HG03575 (cell line): ENCODE results near the gene HSD17B3.
"Not testable (repeated sequence)": the region's sequence is repeated elsewhere in the genome, so short reads cannot be mapped to it uniquely, and the experiment has no call there.

Source experiments
- ATAC-seq: cut with Tn5 transposase; IDR thresholded peaks from one replicate; pipeline ENCODE4 v1.9.1; 2021; ENCODE audit not compliant: unreplicated experiment, insufficient number of reproducible peaks, low FRiP score; ENCODE audit errors: extremely low read depth

The HSD17B3 gene

GRCh38 chr9:96245399-96245798, 56.6 kb downstream of the HSD17B3 start:
- ATAC-seq = no peak

- no peak for ATAC-seq
Observed at GRCh38 chr9:96243778-96244177, 58.2 kb downstream of the HSD17B3 start.

DNA sequence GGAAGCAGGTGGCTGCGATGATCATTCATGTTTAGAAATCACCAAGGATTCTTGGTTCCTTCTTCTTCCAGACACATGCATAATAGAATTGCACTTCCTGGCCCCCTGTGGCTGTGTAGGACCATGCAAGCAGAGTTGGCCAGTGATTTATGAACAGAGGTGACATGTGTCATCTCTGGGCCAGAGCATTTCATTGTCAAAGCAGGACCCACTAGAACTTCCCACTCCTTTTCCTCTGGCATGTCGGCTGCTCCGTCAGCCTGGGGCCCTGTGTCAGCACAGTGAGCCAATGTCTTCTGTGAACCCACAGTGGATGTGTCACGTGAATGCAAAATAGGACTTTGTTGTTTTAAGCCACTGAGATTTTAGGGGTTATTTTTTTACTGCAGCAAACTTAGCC, 59.2 kb downstream of the HSD17B3 start:
- ATAC-seq = no peak

DNA sequence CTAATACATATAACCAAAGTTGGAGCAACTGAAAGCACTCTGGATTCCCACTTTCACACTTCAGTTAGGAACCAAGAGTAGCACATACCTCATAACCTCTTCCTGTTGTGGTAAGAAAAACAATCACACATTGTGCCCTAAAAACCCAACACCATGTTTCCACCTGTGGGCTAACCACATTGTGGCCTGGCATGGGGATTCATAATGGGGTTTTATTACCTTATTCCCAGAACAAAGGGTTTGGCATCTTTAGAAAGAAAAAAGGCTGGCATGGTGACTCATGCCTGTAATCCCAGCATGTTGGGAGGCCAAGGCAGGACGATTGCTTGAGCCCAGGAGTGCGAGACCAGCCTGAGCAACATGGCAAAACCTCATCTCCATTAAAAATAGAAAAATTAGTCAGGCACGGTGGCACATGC, 60.6 kb downstream of the HSD17B3 start:
- no peak for ATAC-seq

- no peak for ATAC-seq
Observed at GRCh38 chr9:96236854-96237550, 65.0 kb downstream of the HSD17B3 start.

DNA sequence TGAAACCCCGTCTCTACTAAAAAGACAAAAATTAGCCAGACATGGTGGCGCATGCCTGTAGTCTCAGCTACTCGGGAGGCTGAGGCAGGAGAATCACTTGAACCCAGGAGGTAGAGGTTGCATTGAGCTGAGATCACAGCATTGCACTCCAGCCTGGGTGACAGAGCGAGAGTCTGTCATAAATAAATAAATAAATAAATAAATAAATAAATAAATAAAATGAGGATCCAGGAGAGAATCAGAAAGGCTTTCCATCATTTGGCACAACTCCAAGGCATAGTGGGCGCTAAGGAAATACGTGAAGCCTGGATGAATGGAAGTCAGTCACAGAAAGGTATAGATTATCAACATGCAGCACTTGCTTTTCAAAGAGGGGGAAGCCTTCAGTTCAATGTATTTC, 65.6 kb downstream of the HSD17B3 start:
- ATAC-seq = not testable (repeated sequence)

- ATAC-seq = no peak
Observed at GRCh38 chr9:96232539-96233241, 69.3 kb downstream of the HSD17B3 start.

DNA sequence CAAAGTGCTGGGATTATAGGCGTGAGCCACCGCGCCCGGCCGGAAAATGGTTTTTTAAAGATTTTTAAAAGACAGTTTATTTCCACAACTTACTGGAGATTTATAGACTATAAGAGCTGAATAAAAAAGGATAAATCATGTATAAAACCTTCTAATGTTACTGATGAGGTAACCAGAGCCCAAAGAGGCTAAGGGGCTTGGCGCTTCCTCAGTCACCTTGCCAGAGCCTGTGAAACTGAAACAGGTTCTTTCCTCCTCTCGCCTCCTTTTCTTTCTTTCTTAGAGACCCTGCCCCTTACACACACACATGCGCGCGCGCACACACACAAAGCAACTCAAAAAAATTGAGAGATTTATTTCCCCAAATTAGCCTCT, 69.8 kb downstream of the HSD17B3 start:
- ATAC-seq = no peak

DNA sequence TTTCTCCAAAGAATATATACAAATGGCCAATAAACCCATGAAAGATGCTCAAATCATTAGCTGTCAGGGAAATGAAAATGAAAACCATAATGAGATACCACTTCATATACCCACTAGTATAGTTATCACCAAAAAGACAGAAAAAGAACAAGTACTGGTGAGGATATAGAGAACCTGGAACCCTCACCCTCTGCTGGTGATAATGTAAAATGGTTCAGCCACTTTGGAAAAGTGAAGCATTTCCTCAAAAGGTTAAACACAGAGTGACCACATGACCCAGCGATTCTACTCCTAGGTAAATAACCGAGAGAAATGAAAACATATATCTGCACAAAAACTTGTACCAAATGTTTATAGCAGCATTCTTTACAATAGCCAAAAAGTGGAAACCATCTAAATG, 72.0 kb downstream of the HSD17B3 start:
- no peak for ATAC-seq

GRCh38 chr9:96222132-96222531, 79.8 kb downstream of the HSD17B3 start:
- no peak for ATAC-seq

DNA sequence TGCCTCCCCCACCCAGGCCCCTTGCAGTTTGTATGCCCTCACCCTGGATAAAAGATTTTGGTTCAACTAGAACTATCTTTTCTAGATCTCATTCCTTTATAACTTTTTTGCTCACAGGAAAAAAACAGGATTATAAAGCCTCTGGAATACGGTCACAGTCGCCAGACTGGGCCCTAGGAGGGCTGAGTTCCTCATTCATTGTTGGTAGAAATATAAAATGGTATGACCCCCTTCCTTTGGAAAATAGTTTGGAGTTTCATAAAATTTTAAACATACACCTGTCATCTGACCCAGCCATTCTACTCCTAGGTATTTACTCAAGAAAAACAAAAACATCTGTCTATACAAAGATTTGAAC, 82.1 kb downstream of the HSD17B3 start:
- ATAC-seq = no peak

DNA sequence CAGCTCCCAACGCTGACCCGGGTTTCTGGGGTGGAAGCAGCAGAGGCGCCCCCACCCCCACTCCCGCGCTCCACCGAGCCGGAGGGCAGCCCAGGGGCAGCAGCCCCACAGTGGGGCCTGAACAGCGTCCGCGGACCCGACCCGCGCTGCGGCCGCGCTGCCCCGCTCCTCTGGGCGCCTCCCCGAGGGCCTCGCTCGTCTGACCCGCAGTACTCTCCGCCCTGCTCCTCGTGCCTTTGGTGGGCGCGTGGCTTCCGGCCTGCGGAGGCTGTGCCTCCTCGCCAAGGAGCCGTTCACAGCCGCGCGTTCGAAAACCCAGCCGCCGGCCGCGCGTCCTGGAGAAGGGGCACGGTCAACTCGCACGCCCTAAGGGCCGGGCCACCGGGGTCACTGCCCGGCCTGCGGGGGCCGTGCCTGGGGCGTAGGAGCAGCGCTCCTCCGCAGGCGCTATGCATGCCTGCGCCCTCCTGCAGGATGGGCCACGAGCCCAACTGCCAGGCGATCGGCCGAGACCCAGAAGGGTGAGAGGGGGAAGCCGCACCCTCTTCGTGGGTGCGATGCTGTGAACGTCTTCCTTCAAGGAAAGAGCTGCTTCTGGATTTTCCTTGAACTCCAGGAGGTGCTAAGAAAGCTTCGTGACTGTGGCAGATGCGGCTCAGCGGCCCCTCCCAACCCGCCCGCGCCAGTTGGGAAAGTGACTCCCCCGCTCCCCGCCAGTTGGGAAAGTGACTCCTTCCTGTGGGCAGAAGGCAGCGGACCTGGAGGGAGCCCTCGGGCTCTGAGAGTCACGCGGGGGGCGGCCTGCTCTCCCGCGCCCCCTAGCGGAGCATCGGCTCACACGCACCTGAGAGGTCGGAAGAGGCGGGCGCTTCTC, 82.7 kb downstream of the HSD17B3 start:
- ATAC-seq = no peak

GRCh38 chr9:96217754-96218693, 84.0 kb downstream of the HSD17B3 start:
- ATAC-seq = no peak

- ATAC-seq = no peak
Observed at GRCh38 chr9:96217294-96217707, 84.7 kb downstream of the HSD17B3 start.

DNA sequence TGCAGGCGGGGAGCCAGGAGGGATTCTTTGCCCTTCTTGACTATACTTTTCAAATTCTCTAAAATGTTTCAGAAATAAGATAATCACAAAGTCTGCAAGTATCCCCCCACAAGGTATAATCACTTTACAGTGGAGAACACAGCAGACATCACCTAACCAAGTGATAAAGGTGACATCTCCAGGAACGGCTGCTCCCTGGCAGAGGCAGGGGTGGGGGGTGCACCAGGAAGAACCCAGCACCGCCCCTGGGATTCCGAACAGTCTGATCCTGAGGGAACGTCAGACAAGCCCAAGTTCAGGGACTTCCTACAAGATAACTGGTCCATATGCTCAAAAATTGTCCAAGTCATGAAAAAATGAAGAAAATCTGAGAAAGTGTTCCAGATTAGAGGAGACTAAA, 85.4 kb downstream of the HSD17B3 start:
- ATAC-seq = no peak

DNA sequence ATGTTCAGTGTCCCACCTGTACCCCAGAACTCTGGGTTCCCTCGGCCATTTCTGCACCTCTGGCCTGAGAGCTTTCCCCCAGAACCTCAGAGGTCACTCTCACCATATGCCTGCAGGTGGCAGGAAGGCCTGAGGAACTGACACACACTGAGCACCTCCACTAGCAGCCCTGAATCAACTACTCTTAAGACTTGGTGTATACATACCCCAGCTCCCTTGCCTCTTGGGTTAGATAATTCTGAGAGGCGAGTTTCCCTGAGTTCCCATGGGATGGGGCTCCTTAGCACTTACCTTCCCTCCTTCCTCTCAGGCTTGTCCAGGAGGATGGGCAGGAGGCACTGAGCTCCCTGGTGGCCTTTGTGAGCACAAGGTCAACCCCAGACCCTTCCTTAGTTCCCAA, 86.1 kb downstream of the HSD17B3 start:
- ATAC-seq = no peak

GRCh38 chr9:96214635-96215034, 87.3 kb downstream of the HSD17B3 start:
- ATAC-seq = no peak

DNA sequence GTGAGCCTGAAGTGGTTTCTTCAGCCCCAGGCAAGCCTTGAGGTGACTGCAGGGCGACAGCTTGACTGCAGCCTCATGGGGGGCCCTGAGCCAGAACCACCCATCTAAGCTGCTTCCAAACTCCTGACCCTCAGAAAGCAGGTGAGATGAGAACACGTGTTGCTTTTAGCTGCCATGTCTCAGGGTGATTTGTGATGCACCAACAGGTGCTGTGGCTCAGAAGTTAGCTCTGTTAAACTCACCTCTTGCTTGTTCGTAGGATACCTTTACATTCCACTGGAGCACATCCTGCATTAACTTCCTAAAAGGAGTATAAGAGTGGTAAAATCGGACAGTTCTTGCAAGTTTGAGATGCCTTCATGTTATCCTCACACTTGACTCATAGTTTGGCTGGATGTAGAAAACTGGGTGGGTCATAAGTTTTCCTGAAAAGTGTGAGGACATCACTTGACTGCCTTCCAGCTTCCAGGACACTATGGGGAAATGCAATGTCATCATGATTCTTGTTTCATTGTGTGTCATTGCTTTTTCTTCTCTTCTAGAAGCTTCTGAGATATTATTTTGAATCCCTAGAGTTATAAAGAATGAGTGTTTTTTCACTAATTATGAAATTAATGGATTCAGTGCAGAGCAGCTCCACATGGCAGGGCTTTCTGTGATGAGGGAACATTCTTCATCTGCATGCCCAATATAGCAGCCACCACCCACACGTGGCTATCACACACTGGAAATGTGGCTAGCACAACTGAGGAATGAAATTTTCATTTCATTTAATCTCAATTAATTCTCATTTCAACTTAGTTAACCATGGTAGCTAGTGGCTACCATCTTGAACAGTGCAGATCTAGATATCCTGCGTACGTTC, 92.3 kb downstream of the HSD17B3 start:
- no peak for ATAC-seq
